CD4-positive, alpha-beta T cell treated with Interleukin-17A for 1 hour (primary cell): Measurements from ENCODE around the gene SRSF3.
A peak's percentile ranks its signal among the peaks of the same experiment; 100 is the strongest.
"Not testable (repeated sequence)": the region's sequence is repeated elsewhere in the genome, so short reads cannot be mapped to it uniquely, and the experiment has no call there.

Experiments
- DNase-seq: peaks from one replicate; pipeline ENCODE4 v3.0.0-alpha.2; 2020

The SRSF3 gene

DNA sequence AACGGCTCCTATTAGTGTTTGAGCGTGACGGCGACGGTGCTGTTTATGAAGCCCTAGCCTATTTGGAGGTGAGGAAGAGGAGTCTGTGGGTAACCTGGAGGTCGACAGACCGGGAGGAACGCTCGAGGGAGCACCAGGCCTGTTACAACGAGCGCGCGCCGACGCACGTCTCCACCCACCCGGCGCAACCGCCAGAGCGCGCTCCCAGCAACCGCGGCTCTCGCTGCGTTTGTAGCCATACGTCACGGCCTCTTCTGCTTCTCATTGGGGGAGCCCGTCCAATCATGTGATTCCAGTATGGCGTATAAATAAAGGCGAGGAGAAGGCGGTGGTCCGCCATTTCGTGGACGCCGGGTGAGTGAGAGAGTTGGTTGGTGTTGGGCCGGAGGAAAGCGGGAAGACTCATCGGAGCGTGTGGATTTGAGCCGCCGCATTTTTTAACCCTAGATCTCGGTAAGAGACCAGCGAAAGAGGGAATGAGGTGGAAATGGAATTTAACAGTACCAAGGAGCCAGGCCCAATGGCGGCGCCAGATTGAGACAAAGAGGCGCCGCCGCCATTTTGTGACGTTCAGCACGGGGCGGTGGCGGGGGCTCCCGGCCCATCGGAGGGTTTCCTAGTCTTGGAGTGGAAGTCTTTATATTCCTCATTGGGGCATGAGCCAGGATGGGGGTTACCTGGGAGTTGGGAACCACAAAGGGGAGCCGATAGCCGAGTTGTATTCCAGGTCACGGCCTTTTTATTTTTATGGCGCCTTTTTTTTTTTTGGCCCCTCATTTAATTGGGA, at the start of gene SRSF3:
SRSF3 (plus strand) TSS at position 334 of the 787 bp plus-strand sequence. CDS start 2,401 bp downstream, outside the sequence.
- peak; percentile 98 for DNase-seq

DNA sequence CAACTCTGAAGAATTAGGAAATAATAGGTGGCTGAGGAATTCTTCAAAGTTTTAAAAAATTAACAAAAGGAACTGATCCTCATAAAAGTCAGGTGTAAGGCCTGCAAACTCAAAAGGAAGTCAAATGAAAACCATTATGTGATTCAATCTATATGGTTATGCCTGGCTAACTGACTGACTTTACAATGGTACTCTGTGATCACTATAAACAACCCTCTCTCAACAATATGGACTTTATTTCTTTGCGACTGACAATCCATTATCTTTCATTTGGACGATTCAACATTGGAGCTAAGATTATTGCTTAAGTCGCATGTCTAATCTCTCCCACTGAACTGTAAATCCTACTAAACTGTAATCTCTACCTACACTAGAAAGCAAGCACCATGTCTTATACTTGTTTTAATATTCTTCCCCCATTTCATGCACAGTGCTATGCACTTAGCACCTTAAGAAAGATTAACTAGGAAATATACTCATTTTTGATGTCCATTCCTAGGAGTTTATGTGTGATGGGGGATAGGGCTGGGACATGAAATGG, 48.3 kb upstream of the SRSF3 start:
- DNase-seq: peak; percentile 11

DNA sequence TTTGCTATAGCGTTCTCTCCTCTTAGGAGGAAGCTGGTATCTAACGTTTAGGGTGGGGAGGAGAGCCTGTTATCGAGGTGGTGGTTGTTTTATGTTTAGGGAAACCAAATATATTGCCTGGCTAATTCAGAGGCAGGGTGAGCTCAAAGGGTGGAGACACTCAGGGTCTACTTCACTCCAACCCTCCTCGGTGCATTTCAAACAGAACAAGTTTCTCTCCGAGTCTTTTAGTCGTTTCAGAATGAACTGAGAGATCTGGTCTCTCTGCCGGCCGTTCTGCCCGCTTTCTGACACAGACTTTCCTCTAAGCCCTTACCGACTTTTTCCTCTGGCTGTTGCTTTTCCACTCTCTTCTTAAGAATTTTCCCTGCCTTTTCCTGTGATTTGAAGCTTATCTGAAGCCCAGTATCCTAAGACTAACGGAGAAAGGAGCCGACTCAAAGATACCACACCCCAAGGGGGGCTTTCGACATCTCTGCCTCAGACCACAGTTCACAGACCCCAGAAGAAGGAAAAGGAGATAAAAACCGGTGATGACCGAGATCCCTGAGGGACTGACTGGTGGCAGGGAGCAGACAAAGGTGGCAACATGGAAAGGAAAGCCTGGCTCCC, 47.7 kb upstream of the SRSF3 start:
- DNase-seq: peak; percentile 33

GRCh38 chr6:36546920-36547645, 47.1 kb upstream of the SRSF3 start, which contains the start of gene STK38:
TSS of gene STK38 (minus strand) at chr6:36547479. CDS start at chr6:36540202, 7,277 bp downstream.
- peak; percentile 94 for DNase-seq

- peak; percentile 19 for DNase-seq
Observed at GRCh38 chr6:36547646-36548400, 46.3 kb upstream of the SRSF3 start.

GRCh38 chr6:36548401-36548743, 45.8 kb upstream of the SRSF3 start:
- no peak for DNase-seq

DNA sequence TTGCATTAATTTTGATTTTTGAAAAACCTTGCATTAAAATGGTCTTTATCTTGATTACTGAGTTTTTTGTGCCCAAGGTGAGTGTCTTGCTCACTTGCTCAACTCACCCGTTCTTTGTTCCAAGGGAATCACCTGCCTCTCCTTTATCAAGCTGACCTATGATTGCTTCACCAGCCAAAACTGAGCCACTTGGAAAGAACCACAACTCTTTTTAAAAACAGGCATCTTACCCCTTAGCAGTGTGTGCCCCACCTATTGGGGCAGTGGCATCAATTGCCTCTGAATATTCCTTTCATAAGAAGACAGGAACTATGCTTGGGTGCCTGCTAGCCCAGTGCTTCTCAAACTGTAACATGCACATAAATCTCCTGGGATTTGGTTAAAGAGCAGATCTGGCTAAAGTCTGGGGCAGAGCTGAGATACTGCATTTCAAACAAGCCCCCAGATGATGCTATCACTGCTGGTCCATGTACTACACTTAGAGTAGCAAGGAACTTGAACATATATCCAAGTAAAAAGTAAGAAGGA, 43.6 kb upstream of the SRSF3 start:
- DNase-seq: no peak

DNA sequence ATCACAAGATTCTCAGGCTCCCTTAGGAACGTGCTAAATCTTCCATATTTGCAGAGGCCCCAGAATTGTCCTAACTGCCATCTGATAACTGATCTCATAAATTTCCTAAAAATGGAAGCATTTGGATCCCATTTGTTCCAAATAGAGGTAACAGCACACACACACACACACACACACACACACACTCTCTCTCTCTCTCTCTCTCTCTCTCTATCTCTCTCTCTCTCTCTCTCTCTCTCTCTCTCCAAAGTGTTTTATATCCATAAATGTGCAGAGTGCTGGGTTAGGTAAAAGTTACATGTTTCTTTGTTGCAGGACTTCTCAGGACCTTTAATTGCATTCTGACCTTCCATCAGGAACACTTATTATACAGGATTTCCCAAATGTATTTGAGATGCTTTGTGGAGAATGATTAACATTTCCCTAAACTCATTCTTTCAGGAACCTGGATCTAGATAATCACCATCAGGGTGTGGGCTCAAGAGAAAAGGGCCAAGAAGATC, 38.4 kb upstream of the SRSF3 start:
- no peak for DNase-seq

- DNase-seq: no peak
Observed at GRCh38 chr6:36556281-36556680, 37.9 kb upstream of the SRSF3 start.

DNA sequence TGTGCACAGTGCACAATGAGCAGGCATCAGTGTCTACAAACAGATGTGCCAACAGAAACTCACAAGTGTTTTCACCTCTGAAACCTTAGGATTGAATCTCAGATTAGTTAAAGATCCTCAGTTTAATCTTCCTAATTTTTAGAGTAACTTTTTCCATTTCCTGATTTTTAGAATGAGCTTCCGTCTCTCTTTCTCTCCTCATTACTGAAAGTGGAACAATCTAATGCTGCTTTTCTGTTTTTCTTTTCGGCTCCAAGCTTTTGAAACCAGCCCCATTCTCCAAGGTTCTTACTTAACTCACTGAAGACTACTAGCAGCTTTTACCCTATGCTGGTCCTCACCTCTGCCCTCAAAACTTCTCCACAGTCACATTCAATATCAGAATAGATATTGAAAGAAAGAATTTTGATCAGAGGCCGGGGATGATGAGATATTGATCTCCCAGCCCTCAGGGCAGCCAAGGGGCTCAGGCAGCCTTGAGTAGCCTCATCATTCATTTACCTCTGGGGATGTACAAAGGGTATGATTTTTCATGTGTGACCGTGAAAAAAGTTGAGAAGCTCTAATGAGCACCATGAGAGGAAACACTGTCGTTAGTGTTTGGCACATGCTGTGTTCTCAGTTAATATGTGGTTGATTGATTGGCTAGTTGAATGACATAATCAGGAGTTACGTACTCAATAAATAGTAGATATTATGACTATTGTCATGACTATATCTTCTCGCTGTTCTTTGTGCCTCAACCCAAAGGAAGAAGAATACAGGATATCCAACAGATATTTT, 35.0 kb upstream of the SRSF3 start:
- DNase-seq: no peak

DNA sequence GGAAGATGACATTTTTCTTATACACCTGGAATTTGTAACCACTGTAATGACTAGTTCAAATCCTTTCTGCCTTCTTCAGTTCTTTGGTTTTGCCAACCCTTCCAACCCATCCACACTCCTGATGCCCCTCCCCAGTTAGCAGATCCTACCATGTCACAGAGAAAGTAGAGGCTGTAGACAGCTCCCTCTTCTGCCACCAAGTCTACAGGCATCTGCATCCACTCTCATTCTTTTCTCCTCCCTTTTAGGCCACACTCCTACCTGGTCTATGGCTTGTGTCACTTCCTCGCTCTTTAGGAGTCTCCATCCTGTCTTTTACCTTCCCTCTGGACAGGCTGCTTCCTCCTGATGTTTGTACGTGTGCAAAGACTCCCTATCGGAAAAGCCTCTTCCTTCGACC, 33.3 kb upstream of the SRSF3 start:
- no peak for DNase-seq

DNA sequence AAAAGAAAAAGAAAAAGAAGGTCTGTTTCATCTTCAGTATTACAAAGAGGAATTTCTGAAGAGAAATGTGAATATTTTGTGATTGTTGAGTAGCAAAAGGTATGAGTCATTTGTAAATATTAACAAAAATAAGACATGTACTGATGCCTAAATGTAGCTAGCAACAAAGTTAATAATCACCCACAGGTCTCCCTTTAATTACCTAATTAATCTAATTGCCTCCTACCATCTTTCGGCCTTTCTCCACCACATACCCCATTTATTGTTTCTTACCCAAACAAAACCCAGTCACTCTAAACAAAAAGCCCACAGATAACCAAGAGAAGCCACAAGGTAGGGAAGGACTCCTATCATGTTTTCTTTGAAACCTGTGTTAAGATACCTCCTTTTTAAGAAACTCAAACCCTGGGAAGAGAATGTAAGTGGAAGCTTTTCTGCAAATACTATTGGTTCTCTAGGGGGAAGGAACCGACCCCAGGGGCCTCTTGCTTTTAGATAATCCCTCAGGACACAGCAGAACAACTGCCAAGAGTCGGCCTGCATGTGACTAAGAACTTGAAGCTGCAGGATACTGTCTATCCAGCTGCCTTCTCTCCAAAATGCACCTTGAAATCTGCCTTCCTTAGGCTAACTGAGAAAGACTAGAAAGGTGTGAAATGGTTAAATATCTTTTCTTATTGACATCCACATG, 30.8 kb upstream of the SRSF3 start:
- no peak for DNase-seq

DNA sequence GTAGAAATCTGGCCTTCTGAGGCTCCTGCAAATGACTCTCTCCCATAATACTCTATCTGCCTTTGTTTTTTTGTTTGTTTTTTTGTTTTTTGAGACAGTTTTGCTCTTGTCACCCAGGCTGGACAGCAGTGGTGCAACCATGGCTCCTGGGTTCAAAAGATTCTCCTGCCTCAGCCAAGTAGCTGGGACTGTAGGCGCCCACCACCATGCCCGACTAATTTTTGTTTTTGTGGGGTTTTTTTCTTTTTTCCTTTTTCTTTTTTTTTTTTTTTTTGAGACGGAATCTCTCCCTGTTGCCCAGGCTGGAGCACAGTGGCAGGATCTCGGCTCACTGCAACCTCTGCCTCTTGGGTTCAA, 30.3 kb upstream of the SRSF3 start:
- no peak for DNase-seq

DNA sequence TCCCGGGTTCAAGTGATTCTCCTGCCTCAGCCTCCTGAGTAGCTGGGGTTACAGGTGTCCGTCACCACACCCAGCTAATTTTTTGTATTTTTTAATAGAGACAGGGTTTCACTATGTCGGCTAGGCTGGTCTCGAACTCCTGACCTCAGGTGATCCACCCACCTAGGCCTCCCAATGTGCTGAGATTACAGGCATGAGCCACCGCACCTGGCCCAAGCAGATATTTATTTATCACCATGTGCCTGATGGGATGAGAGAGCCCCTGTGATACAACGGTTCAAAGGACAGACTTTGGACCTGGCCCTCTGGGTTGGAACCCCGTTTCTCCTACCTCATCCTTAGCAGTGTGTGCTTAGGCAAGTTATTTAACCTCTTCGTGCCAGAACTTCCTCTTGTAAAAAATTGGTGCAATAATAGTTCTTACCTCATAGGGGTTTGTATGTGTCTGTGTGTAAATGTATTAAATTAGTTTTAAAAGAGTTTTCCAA, 27.7 kb upstream of the SRSF3 start:
- DNase-seq: no peak

DNA sequence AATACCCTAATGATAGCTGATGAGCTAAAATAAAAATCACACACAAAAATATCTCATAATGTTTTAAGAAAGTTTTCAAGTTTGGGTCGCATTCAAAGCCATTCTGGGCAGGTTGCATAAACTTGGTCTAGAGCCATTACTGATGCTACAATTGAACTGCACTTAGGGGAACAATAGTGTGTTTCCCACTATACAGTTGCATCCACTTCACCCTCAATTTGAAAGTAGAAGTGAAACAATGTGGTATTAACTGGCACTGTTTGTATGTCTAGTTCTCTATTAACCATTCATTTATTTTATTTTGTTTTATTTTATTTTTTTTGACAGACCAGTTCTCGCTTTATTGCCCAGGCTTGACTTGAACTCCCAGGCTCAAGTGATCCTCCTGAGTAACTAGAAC, 23.9 kb upstream of the SRSF3 start:
- no peak for DNase-seq

GRCh38 chr6:36571122-36572043, 22.8 kb upstream of the SRSF3 start:
- no peak for DNase-seq

DNA sequence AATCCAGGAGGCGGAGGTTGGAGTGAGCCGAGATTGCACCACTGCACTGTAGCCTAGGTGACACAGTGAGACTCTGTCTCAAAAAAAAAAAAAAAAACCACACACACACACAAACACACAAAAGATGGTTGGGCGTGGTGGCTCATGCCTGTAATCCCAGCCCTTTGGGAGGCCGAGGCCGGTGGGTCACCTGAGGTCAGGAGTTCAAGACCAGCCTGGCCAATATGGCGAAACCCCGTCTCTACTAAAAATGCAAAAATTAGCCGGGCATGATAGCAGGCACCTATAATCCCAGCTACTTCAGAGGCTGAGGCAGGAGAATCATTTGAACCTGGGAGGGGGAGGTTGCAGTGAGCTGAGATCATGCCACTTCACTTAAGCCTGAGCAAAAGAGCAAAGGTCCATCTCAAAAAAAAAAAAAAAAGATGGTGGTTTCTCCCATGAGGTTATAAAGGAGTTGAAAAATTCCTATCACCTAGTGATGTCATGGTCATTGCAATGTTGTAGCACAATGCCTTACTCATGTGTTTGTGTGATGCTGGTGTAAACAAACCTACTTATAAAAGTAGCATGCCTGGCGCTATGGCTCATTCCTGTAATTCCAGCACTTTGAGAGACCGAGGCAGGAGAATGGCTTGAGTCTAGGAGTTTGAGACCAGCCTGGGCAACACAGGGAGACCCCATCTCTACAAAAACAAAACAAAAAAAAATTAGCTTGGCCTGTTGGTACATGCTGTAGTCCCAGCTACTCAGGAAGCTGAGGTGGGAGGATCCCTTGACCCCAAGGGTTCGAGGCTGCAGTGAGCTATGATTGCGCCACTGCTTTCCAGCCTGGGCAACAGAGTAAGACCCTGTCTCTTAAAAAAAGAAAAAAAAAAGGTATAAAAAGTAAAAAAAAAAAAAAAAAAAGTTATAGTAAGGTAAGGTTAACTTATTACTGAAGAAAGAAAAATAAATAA, 21.5 kb upstream of the SRSF3 start:
- DNase-seq: not testable (repeated sequence)

DNA sequence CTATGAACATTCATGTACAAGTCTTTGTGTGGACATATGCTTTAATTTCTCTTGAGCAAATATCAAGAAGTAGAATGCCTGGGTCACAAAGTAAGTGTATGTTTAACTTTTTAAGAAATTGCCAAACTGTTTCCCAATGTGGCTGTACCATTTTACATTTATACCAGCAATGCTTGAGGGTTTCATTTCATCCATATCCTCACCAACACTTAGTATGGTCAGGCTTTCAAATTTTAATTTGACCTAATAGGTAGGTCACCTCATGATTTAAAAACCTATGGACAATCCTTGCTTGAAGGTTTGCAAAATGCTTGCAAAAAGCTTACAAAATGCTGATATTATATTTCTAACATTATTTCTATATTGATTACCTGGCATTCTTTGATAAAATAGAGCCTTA, 19.5 kb upstream of the SRSF3 start:
- DNase-seq: no peak
